Loucy (cell line): ENCODE results near the gene GFPT2.

Source experiments
- EZH2phosphoT487 ChIP-seq: fragments of 200-600 bp; IDR thresholded peaks from 2 replicates; pipeline ENCODE4 v1.6.1; 2018; ENCODE audit warnings: antibody characterized with exemption, mild to moderate bottlenecking, moderate library complexity, borderline replicate concordance
- TF ChIP-seq, protein P1 (sequence below): fragments of 200-600 bp; sonication (generic); conservative IDR thresholded peaks from 2 replicates; pipeline ENCODE4 v1.5.1; 2014; ENCODE audit warnings: mild to moderate bottlenecking, antibody characterized with exemption, low read length

DNA sequence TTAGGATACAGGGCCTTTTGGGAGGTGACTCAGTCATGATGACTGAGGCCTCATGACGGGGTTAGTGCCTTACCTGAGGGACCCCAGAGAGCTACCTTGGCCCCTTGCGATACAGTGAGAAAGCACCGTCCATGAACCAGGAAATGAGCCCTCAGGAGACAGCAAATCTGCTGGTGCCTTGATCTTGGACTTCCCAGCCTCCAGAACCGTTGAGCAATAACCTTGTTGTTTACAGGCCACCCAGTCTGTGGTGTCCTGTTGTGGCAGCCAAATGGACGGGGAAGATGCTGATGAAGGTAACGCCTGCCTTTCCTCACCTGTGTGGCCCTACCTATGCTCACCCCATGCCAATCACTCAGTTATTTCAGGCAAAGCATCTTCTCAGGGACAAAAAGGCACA lies 5.6 kb upstream of the GFPT2 start:
- TF ChIP-seq, protein P1, sequence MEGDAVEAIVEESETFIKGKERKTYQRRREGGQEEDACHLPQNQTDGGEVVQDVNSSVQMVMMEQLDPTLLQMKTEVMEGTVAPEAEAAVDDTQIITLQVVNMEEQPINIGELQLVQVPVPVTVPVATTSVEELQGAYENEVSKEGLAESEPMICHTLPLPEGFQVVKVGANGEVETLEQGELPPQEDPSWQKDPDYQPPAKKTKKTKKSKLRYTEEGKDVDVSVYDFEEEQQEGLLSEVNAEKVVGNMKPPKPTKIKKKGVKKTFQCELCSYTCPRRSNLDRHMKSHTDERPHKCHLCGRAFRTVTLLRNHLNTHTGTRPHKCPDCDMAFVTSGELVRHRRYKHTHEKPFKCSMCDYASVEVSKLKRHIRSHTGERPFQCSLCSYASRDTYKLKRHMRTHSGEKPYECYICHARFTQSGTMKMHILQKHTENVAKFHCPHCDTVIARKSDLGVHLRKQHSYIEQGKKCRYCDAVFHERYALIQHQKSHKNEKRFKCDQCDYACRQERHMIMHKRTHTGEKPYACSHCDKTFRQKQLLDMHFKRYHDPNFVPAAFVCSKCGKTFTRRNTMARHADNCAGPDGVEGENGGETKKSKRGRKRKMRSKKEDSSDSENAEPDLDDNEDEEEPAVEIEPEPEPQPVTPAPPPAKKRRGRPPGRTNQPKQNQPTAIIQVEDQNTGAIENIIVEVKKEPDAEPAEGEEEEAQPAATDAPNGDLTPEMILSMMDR, result no peak
- no peak for TF ChIP-seq EZH2phosphoT487
